ENCODE data around the gene KREMEN1. TPM values are rescaled to one million over a fixed set of nuclear protein-coding genes. Genes with fewer than 3 reads are reported as not detected.

The KREMEN1 gene
- total and polyA plus RNA-seq, 2 of the 4 experiments (the other 2 are of a cell fraction) = 2.9 to 4.6 TPM

DNA sequence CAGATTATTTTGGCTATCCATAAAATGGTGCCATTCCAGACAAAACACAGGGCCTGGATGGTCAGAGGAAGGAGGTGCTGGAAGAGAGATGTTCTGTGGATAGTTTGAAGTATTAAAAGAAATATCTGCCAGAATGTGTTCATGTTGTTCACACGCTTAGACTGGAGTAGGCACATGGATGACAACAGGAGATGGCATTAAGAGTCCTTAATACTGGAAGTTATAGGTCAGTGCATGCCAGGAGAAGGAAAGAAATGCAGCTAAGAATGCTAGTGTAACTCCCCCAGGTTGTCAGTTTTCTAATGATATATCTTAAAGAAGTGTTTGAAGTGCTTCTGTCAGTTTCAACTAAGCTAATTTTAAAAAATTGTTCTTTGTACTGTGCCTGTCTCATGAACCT is 20.2 kb downstream of the KREMEN1 start:
- ChIA-PET CTCF (no interaction called here), POLR2A (ENCODE audit: unreplicated experiment) (no interaction called here)
- H3K9ac ChIP-seq (ENCODE audit: low read depth, low read length) = no peak overlapping the region
- in situ Hi-C loops (cut with MboI; ENCODE audit: low sequenced_read_pairs) = no loop called here
- intact Hi-C loops (cut with micrococcal nuclease) = no loop called here
- H3K27ac ChIP-seq (ENCODE audit: insufficient read depth, low read length) = no peak overlapping the region
- BruUV-seq (replicated peaks) = no TSS peak
- H3K4me1 ChIP-seq (ENCODE audit: control insufficient read depth, insufficient read depth, low read length) = peaks cover 19% of the 10 kb centered on the region
- no peak overlapping the region for H4K5ac ChIP-seq (ENCODE audit: low read depth, low read length)
- no peak overlapping the region for H3K4ac ChIP-seq (ENCODE audit: low read depth, low read length)
- H3K9me1 ChIP-seq (ENCODE audit: insufficient read depth, low read length) = peaks cover 6% of the 10 kb centered on the region; the same call in 1 of the 2 replicates
- no peak overlapping the region for H3K4me2 ChIP-seq (ENCODE audit: low read depth, low read length)
- H3K27me3 ChIP-seq (ENCODE audit: control insufficient read depth, insufficient read depth, low read length) = no peaks in the 10 kb centered on the region
- ATAC-seq (ENCODE audit: low read depth) = no peak
- no peak overlapping the region for H2BK120ac ChIP-seq (ENCODE audit: low read depth, low read length)
- H3K56ac ChIP-seq (ENCODE audit: extremely low read depth, insufficient read depth, low read length) = no peak overlapping the region
- H4K91ac ChIP-seq (ENCODE audit: insufficient read depth, low read depth, low read length) = no peak overlapping the region
- no peak overlapping the region for H2BK20ac ChIP-seq (ENCODE audit: low read depth, low read length)
- TF ChIP-seq CEBPB (IDR thresholded peaks at IDR 0.05; ENCODE audit: low read depth, low read length) (no peak), RCOR1 (IDR thresholded peaks at IDR 0.05; ENCODE audit: insufficient replicate concordance, low read length) (no peak), FOS (IDR thresholded peaks at IDR 0.05; ENCODE audit: low read depth, low read length) (no peak), MAZ (IDR thresholded peaks at IDR 0.05; ENCODE audit: borderline replicate concordance, low read depth, low read length) (no peak), RAD21 (IDR thresholded peaks at IDR 0.05; ENCODE audit: low read length) (no peak), CTCF (conservative IDR thresholded peaks at IDR 0.05; ENCODE audit: low read depth, low read length) (no peak), RFX5 (IDR thresholded peaks at IDR 0.05; ENCODE audit: low read depth, low read length) (no peak), SMC3 (IDR thresholded peaks at IDR 0.05; ENCODE audit: low read depth, low read length) (no peak), BHLHE40 (IDR thresholded peaks at IDR 0.05; ENCODE audit: low read depth, low read length) (no peak), USF2 (IDR thresholded peaks at IDR 0.05; ENCODE audit: low read depth, low read length) (no peak)
- H3K9me3 ChIP-seq (ENCODE audit: control insufficient read depth, insufficient read depth, low read length) = no peaks in the 10 kb centered on the region
- H4K20me1 ChIP-seq (ENCODE audit: insufficient read depth, low read length) = no peaks in the 10 kb centered on the region
- no peak overlapping the region for H3K4me3 ChIP-seq (ENCODE audit: insufficient read depth, low read depth, low read length)
- H3K18ac ChIP-seq (ENCODE audit: low read depth, low read length) = 0 out of 2 replicates have a peak overlapping the region, but pooled peaks have one; percentile 76
- 100% methylated on average over 1 of the region's 1 CpG; no CpG with 5 or more reads in 1 of the 2 experiments for WGBS, 2 experiments (ENCODE audit: extremely low coverage in 2 of 2, insufficient read length in 1 of 2)
- H3K23ac ChIP-seq (ENCODE audit: low read depth, low read length) = no peak overlapping the region
- no peak for DNase-seq
- no peak overlapping the region for H2AK9ac ChIP-seq (replicated peaks; ENCODE audit: low read depth, low read length, poor library complexity)
- H4K8ac ChIP-seq (ENCODE audit: low read depth in 2 of 2, low read length in 2 of 2) = no peak overlapping the region
- no peak overlapping the region for H2AK5ac ChIP-seq (ENCODE audit: low read depth, low read length)
- H3K36me3 ChIP-seq (ENCODE audit: control insufficient read depth, insufficient read depth, low read length) = peaks cover 2% of the 10 kb centered on the region; the same call in 1 of the 2 replicates
- no peak overlapping the region for H2BK15ac ChIP-seq (ENCODE audit: low read depth, low read length)
- H2BK5ac ChIP-seq (ENCODE audit: low read depth, low read length, poor library complexity, severe bottlenecking) = no peak overlapping the region
- H3K14ac ChIP-seq (replicated peaks; ENCODE audit: low read depth, low read length) = no peak overlapping the region
- dilution Hi-C loops (cut with HindIII; ENCODE audit: low sequenced_read_pairs, unreplicated experiment) = no loop called here
- H3K79me1 ChIP-seq (ENCODE audit: low read depth in 1 of 2, low read length in 2 of 2) = no peaks in the 10 kb centered on the region; a peak in 1 of 4 replicates
- H2AFZ ChIP-seq (replicated peaks; ENCODE audit: low read length, poor library complexity) = no peak overlapping the region
